ENCODE data around the gene SPDYC. TPM values are rescaled to one million over a fixed set of nuclear protein-coding genes. Genes with fewer than 3 reads are reported as not detected.
"Not testable (repeated sequence)": the region's sequence is repeated elsewhere in the genome, so short reads cannot be mapped to it uniquely, and the experiment has no call there.

Gene SPDYC
- total RNA-seq, 2 experiments from 2014 or later = not detected

DNA sequence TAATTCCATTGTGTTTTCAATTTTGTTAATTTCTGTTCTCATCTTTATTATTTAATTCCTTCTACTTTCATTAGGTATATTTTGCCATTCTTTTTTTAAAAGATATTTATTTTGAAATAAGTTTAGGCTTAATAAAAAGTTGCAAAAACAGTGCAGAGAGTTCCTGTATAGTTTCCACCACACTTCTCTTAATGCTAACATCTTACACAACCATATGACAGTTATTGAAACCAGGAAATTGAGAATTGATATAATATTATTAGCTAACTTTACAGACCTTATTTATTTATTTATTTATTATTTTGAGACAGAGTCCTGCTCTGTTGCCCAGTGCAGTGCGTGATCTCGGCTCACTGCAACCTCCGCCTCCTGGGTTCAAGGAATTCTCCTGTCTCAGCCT is 13.8 kb upstream of the SPDYC start:
- CTCF ChIA-PET = interaction anchor here (1.5 kb wide), 1 partner anchor 174 kb away, joined by 3 read pairs; no protein-coding TSS in a partner anchor
- Mint-ChIP-seq H3K27me3 (ENCODE audit: low read depth) (peaks cover 18% of the 10 kb centered on the region), H3K4me1 (ENCODE audit: low read depth) (peaks cover 16% of the 10 kb centered on the region), H3K27ac (no peak overlapping the region), H3K4me3 (no peak overlapping the region), H3K36me3 (ENCODE audit: low read depth) (no peaks in the 10 kb centered on the region), H3K9me3 (ENCODE audit: insufficient read depth) (no peaks in the 10 kb centered on the region)
- POLR2A ChIA-PET = no interaction called here
- ATAC-seq (no peak), DNase-seq (no peak)

DNA sequence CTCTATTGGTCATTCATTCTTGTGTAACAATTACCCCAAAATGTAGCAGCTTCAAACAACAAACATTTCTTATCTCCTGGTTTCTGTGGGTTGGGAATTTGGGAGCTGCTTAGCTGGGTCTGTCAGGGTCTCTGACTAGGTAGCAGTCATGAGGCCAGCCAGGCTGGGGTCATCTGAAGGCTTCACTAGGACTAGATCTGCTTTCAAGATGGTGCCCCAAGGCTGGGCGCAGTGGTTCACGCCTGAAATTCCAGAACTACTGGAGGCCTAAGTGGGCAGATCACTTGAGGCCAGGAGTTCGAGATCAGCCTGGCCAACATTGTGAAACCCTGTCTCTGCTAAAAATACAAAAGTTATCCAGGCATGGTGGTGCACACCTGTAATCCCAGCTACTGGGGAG is 13.1 kb upstream of the SPDYC start:
- ChIA-PET CTCF (interaction anchor here (1.5 kb wide), 1 partner anchor 173 kb away, joined by 3 read pairs; no protein-coding TSS in a partner anchor), POLR2A (no interaction called here)
- Mint-ChIP-seq H3K27ac (no peak overlapping the region), H3K27me3 (ENCODE audit: low read depth) (peaks cover 16% of the 10 kb centered on the region), H3K4me1 (ENCODE audit: low read depth) (peaks cover 15% of the 10 kb centered on the region), H3K4me3 (no peak overlapping the region), H3K36me3 (ENCODE audit: low read depth) (no peaks in the 10 kb centered on the region), H3K9me3 (ENCODE audit: insufficient read depth) (no peaks in the 10 kb centered on the region)
- ATAC-seq (no peak), DNase-seq (no peak)

DNA sequence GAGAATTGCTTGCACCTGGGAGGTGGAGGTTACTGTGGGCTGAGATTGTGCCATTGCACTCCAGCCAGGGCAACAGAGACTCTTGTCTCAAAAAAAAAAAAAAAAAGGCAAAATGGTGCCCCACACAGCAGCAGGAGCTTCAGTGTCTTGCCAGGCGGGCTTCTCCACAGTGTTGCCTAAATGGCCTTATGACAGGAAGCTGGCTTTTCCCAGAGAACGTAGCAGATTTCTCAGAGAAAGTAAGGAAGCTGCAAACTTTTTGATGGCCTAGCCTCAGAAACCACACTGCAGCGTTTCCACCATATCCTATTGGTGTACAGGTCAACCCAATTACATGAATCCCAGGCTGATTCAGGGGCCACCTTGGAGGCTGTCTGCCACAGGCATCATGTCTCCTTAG is 12.7 kb upstream of the SPDYC start:
- H3K9me3 Mint-ChIP-seq (ENCODE audit: insufficient read depth) = no peaks in the 10 kb centered on the region
- ATAC-seq = no peak

DNA sequence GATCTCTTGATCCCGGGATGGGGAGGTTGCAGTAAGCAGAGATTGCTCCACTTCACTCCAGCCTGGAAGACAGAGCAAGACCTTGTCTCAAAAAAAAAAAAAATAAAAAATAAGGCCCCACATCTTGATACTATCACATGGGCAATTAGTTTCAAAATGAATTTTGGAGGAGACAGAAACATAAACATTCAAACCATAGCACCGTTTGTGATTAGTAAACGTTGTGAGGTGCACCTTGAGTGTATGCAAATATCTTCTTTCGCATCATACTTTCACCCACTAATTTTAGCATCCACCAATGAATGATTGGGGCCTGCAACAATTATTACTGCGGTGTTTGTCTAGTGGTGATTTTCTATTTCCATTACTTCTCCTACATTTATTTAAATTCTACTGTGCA is 11.0 kb upstream of the SPDYC start:
- no peak overlapping the region for H3K27ac Mint-ChIP-seq
- H3K4me1 Mint-ChIP-seq (ENCODE audit: low read depth) = peaks cover 12% of the 10 kb centered on the region
- H3K36me3 Mint-ChIP-seq (ENCODE audit: low read depth) = no peaks in the 10 kb centered on the region
- no peak overlapping the region for H3K4me3 Mint-ChIP-seq
- CTCF ChIA-PET = no interaction called here
- no peaks in the 10 kb centered on the region for H3K9me3 Mint-ChIP-seq (ENCODE audit: insufficient read depth)
- DNase-seq (no peak), ATAC-seq (no peak)
- POLR2A ChIA-PET = interaction anchor here (0.6 kb wide), 1 partner anchor 23 kb away, joined by 4 read pairs; no protein-coding TSS in a partner anchor
- peaks cover 10% of the 10 kb centered on the region for H3K27me3 Mint-ChIP-seq (ENCODE audit: low read depth)

More for the DNA sequence above, 12.7 kb upstream of the SPDYC start:
- Mint-ChIP-seq H3K4me1 (ENCODE audit: low read depth) (peaks cover 12% of the 10 kb centered on the region), H3K36me3 (ENCODE audit: low read depth) (no peaks in the 10 kb centered on the region), H3K27ac (no peak overlapping the region), H3K4me3 (no peak overlapping the region), H3K27me3 (ENCODE audit: low read depth) (peaks cover 16% of the 10 kb centered on the region)
- ChIA-PET POLR2A (no interaction called here), CTCF (interaction anchor here (1.5 kb wide), 1 partner anchor 172 kb away, joined by 3 read pairs; no protein-coding TSS in a partner anchor)
- no peak for DNase-seq

DNA sequence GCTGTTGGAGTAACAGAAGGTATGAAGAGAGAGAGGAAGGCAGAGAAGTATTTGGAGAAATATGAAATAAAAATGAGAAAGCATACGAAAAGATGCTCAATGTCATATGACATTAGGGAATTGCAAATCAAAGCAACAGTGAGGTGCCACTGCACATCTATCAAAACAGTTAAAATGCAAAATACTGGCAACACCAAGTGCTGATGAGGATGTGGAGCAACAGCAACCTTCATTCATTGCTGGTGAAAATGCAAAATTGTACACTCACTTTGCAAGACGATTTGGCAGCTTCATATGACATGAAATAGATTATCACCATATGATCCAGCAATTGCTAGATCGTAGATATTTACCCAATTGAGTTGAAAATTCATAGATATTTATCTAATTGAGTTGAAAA is 9.4 kb upstream of the SPDYC start:
- Mint-ChIP-seq H3K9me3 (ENCODE audit: insufficient read depth) (no peaks in the 10 kb centered on the region), H3K27me3 (ENCODE audit: low read depth) (peaks cover 10% of the 10 kb centered on the region), H3K4me3 (no peak overlapping the region), H3K36me3 (ENCODE audit: low read depth) (no peaks in the 10 kb centered on the region), H3K4me1 (ENCODE audit: low read depth) (peaks cover 12% of the 10 kb centered on the region), H3K27ac (no peak overlapping the region)
- CTCF ChIA-PET = interaction anchor here (1.0 kb wide), 1 partner anchor 16 kb away, joined by 3 read pairs; no protein-coding TSS in a partner anchor
- ATAC-seq (no peak), DNase-seq (no peak)
- POLR2A ChIA-PET = no interaction called here

DNA sequence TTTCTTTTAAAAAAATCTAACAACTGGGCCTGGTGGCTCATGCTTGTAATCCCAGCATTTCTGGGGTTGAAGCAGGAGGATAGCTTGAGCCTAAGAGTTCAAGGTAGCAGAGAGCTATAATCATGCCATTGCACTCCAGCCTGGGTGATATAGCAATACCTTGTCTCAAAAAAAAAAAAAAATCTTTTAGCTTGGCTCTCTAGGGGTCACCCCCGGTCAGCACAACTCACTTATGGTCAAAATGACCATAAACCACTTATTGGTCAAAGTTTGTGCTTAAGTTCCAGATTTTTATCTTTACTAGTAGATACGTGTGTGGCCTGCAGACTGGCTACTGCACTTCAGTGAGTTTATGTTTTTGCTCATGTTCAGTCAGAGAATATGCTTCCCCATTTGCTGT is 6.3 kb upstream of the SPDYC start:
- H3K9me3 Mint-ChIP-seq (ENCODE audit: insufficient read depth) = no peaks in the 10 kb centered on the region
- H3K27ac Mint-ChIP-seq = no peak overlapping the region
- ChIA-PET CTCF (no interaction called here), POLR2A (interaction anchor here (0.6 kb wide), 1 partner anchor 1469 kb away, joined by 3 read pairs; no protein-coding TSS in a partner anchor)
- no peaks in the 10 kb centered on the region for H3K36me3 Mint-ChIP-seq (ENCODE audit: low read depth)
- no peak for DNase-seq
- H3K4me3 Mint-ChIP-seq = no peak overlapping the region
- peaks cover 10% of the 10 kb centered on the region for H3K27me3 Mint-ChIP-seq (ENCODE audit: low read depth)
- H3K4me1 Mint-ChIP-seq (ENCODE audit: low read depth) = peaks cover 3% of the 10 kb centered on the region
- ATAC-seq = no peak

DNA sequence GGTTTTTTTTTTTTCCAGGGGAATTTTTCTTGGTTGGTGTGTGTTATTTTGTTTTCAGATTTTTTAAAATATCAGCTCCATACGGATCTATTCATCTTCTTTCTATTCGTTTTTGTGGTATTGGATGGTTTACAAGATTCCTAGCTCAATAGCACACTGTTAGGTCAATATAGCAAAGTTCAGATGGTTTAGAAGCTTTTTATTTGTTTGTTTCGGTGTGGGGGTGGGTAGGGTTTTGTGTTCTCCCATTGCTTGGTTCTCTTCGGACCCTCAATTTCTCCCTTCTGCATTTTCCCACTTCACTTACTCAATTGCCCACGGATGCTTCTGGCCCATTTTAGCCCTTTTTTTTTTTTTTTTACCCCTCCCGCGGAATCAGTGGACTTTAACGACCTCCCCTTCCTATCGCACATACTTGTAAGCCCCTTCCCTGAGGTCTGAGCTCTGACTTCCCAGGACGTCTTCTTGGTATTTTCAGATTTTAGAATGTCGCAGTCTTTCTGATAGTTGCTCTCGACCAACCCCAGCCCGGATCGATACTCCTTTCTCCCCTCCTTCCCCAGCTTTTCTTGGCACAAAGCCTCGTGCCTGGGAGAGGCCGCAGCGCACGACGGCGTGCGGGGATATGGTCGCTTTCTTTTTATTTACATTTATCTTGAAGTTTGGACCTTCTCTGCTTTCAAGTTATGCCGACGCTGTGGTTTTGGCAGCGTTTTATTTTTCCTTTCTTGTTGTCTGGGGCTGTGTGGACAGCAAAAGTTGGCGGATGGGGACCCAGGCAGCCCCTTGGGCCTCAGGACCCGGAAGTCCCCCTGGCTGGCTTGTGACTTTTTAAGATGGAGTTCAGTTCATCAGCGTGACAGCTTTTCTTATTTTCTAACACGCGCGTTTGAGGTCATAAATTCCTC is 4.4 kb upstream of the SPDYC start:
- ATAC-seq = no peak
- peaks cover 11% of the 10 kb centered on the region for H3K4me1 Mint-ChIP-seq (ENCODE audit: low read depth)
- H3K27me3 Mint-ChIP-seq (ENCODE audit: low read depth) = peaks cover 4% of the 10 kb centered on the region
- no peak overlapping the region for H3K4me3 Mint-ChIP-seq
- no peak for DNase-seq
- H3K27ac Mint-ChIP-seq = no peak overlapping the region
- CTCF ChIA-PET = interaction anchor here (0.6 kb wide), 1 partner anchor 902 kb away, joined by 3 read pairs; no protein-coding TSS in a partner anchor
- H3K9me3 Mint-ChIP-seq (ENCODE audit: insufficient read depth) = no peaks in the 10 kb centered on the region
- no peaks in the 10 kb centered on the region for H3K36me3 Mint-ChIP-seq (ENCODE audit: low read depth)
- POLR2A ChIA-PET = interaction anchor here (1.1 kb wide), 1 partner anchor 11 kb away, joined by 3 read pairs; no protein-coding TSS in a partner anchor

DNA sequence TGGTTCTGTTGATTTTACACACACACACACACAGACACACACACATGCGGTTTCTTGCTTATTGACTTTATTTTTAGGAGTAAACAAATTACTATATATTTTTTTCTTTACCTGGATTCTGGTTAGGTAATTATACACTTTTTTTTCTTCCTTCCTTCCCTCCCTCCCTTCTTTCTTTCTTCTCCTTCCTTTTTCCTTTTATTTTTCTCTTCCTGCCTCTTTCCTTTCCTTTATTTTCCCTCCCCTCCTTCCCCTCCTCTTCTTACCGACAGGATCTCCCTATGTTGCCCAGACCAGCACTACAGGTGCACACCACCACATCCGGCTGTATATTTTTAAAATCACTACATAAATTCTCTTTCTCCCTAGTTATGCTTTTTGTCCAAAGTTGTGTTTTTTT is 3.1 kb upstream of the SPDYC start:
- no peak for ATAC-seq
- Mint-ChIP-seq H3K27me3 (ENCODE audit: low read depth) (peaks cover 2% of the 10 kb centered on the region), H3K27ac (no peak overlapping the region), H3K4me3 (no peak overlapping the region), H3K36me3 (ENCODE audit: low read depth) (no peaks in the 10 kb centered on the region), H3K9me3 (ENCODE audit: insufficient read depth) (no peaks in the 10 kb centered on the region), H3K4me1 (ENCODE audit: low read depth) (peaks cover 11% of the 10 kb centered on the region)
- POLR2A ChIA-PET = no interaction called here
- CTCF ChIA-PET = interaction anchor here (1.1 kb wide), 1 partner anchor 15 kb away, joined by 3 read pairs; the partner anchor contains the start of gene CAPN1
- no peak for DNase-seq

DNA sequence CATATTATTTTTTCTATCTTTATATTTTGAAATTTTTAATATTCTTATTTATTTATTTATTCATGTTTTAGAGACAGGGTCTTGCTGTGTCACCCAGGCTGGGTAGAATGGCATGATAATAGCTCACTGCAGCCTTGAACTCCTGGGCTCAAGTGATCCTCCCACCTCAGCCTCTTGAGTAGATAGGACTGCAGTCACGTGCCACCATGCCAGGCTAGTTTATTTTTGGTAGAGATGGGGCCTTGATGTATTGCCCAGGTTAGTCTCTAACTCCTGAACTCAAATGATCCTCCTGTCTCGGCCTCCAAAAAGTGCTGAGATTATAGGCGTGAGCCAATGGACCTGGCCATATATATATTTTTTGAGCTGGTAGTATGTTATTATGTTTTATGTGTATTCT is 2.4 kb upstream of the SPDYC start:
- Mint-ChIP-seq H3K9me3 (ENCODE audit: insufficient read depth) (no peaks in the 10 kb centered on the region), H3K36me3 (ENCODE audit: low read depth) (no peaks in the 10 kb centered on the region), H3K4me1 (ENCODE audit: low read depth) (peaks cover 11% of the 10 kb centered on the region), H3K27ac (no peak overlapping the region), H3K4me3 (no peak overlapping the region), H3K27me3 (ENCODE audit: low read depth) (no peaks in the 10 kb centered on the region)
- CTCF ChIA-PET = interaction anchor here (1.0 to 1.1 kb wide), 2 partner anchors 13 to 14 kb away, joined by 3 read pairs; partner anchors contain the start of gene CAPN1
- ATAC-seq (no peak), DNase-seq (no peak)
- POLR2A ChIA-PET = no interaction called here

DNA sequence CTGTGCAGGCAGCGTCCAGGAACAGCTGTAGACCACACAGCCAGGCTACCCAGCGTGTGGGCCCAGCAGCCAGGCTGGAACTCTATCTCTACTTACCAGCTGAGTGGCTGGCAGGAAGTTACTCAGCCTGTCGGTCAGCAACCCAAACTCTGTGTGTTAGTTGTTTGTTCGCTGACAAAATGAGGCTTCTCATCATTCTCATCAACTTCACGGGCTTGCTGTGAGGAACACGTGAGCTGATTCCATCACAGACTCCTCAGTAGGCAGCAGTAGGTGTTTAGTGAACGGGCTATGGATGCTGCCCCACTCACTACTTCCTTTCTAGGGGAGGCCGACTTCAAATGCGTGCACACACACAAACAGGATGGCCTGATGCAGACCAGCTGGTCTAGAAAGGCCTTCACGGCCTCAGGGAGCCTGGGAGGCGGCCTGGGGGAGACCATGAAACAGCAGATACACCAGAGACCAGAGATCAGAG is 830 bp upstream of the SPDYC start:
- ATAC-seq = peak; percentile 22
- CTCF ChIA-PET = interaction anchor here (1.0 to 1.9 kb wide), 2 partner anchors 10 to 52 kb away, joined by 3 to 8 read pairs; partner anchors contain the start of gene ZNHIT2
- Mint-ChIP-seq H3K4me3 (no peak overlapping the region), H3K36me3 (ENCODE audit: low read depth) (no peaks in the 10 kb centered on the region), H3K4me1 (ENCODE audit: low read depth) (peaks cover 11% of the 10 kb centered on the region), H3K27ac (peak overlapping the region; percentile 81), H3K27me3 (ENCODE audit: low read depth) (no peaks in the 10 kb centered on the region), H3K9me3 (ENCODE audit: insufficient read depth) (no peaks in the 10 kb centered on the region)
- POLR2A ChIA-PET = no interaction called here
- DNase-seq = no peak

DNA sequence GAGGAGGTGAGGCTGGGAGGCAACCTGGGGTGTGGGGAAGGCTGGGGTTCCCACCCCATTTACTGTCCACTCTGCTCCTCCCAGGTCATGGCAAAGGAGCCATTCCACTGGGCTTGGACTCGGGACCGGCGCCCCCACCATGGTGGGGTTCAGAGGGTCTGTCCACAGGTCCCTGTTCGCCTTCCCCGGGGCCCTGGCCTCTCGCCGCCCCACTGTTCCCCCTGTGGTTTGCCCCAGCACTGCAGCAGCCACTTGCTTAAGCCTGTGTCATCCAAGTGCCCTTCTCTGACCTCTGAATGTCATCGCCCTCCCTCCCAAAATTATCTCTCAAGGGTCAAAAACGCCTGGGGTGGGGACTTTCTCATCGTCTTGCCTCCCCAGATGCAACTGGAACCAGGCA is 2.6 kb downstream of the SPDYC start:
- ATAC-seq (no peak), DNase-seq (no peak)
- Mint-ChIP-seq H3K36me3 (ENCODE audit: low read depth) (no peaks in the 10 kb centered on the region), H3K4me3 (no peak overlapping the region), H3K9me3 (ENCODE audit: insufficient read depth) (no peaks in the 10 kb centered on the region), H3K27ac (no peak overlapping the region), H3K27me3 (ENCODE audit: low read depth) (no peaks in the 10 kb centered on the region), H3K4me1 (ENCODE audit: low read depth) (peaks cover 11% of the 10 kb centered on the region)
- ChIA-PET POLR2A (no interaction called here), CTCF (interaction anchor here (1.1 kb wide), 1 partner anchor 59 kb away, joined by 3 read pairs; no protein-coding TSS in a partner anchor)

DNA sequence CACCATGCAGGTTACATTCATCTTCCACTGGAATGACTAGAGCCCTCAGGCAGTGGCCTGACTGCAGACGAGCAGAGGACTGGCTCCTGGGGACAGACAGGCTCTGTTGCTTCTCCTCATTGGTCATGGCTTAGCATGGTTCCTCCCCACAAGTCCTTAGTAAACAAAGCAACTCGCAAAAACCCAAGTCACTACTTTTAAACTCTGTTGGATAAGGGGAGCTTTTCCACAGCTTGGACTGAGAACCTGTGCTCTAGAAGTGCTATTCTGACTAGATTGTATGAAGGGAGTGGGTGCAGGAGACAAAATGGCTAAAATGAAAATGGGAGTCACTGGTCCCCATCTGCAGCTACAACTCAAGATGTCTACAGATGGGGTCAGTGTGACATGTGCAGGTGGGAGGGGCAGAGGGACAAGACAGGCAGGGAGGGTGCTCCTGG is 4.6 kb downstream of the SPDYC start:
- H3K36me3 Mint-ChIP-seq (ENCODE audit: low read depth); H3K27ac Mint-ChIP-seq; H3K27me3 Mint-ChIP-seq (ENCODE audit: low read depth); DNase-seq; H3K9me3 Mint-ChIP-seq (ENCODE audit: insufficient read depth); H3K4me1 Mint-ChIP-seq (ENCODE audit: low read depth); H3K4me3 Mint-ChIP-seq; CTCF ChIA-PET; ATAC-seq; POLR2A ChIA-PET: not testable (repeated sequence)

All from activated CD8-positive, alpha-beta T cell treated with anti-CD3 and anti-CD28 coated beads, Interleukin-2, amount 10 ng/mL, durations not matched to agents 7 days and 5 days (primary cell).